Sigmoid colon (tissue), 7 donors: Measurements from ENCODE around the gene CIC. TPM values are rescaled to one million over a fixed set of nuclear protein-coding genes. Genes with fewer than 3 reads are reported as not detected.
A peak's percentile ranks its signal among the peaks of the same experiment; 100 is the strongest.

Experiments used
- DNase-seq: peaks from one replicate; pipeline ENCODE4 v3.0.0-alpha.2; 2019
- H3K27ac ChIP-seq, 4 donors: fragments of 200-600 bp; sonication (generic); one replicate each; pipeline ENCODE4 v1.5.1; 2016 to 2019; ENCODE audit warnings: mild to moderate bottlenecking in 1 of 4
- H3K27me3 ChIP-seq, 3 donors: fragments of 200-600 bp; sonication (generic); one replicate each; pipeline ENCODE4 v1.5.1; 2019; ENCODE audit warnings: mild to moderate bottlenecking in 1 of 3
- H3K36me3 ChIP-seq, 4 donors: fragments of 200-600 bp; sonication (generic); one replicate each; pipeline ENCODE4 v1.5.1; 2016 to 2019
- H3K4me1 ChIP-seq, 4 donors: fragments of 200-600 bp; sonication (generic); one replicate each; pipeline ENCODE4 v1.5.1; 2017 to 2019
- H3K4me3 ChIP-seq, 4 donors: fragments of 200-600 bp; sonication (generic); one replicate each; pipeline ENCODE4 v1.5.1; 2017 to 2019; ENCODE audit warnings: mild to moderate bottlenecking in 2 of 4, moderate library complexity in 1 of 4
- H3K9me3 ChIP-seq, 4 donors: fragments of 200-600 bp in 3 of 4; sonication (generic) in 3 of 4; one replicate each; pipeline versions ENCODE4 v1.5.1 to v1.6.1; 2013 to 2019
- EP300 ChIP-seq, 4 donors: sonication (generic); formaldehyde crosslinking; IDR thresholded peaks; one replicate each; pipeline ENCODE4 v1.6.1; 2017; ENCODE audit warnings: antibody characterized with exemption in 4 of 4
- POLR2A ChIP-seq, 2 donors: fragments of 450-650 bp; IDR thresholded peaks; one replicate each; pipeline ENCODE4 v1.6.1; 2016; ENCODE audit warnings: antibody characterized with exemption in 2 of 2, mild to moderate bottlenecking in 2 of 2, moderate library complexity in 2 of 2
- POLR2AphosphoS5 ChIP-seq, 4 donors: sonication (generic); formaldehyde crosslinking; IDR thresholded peaks; one replicate each; pipeline ENCODE4 v1.6.1; 2017; ENCODE audit warnings: antibody characterized with exemption in 4 of 4
- WGBS, 2 donors: extraction: QIAGEN DNeasy Blood & Tissue Kit; methylation state at CpG; one replicate each; pipeline ENCODE4 v1.1.7; 2013; 5-methylcytosine and 5-hydroxymethylcytosine counted together
- intact Hi-C: fragments of 100-400 bp; cut with DNase I; formaldehyde crosslinking; loops from one replicate; pipeline ENCODE4 v1.15.1; 2023
- polyA plus RNA-seq, 3 donors: library from polyadenylated mRNA; stranded (reverse); fragments of 200-250 nt; gene quantifications; one replicate each; pipeline ENCODE4 v1.2.3, GENCODE V29; 2013
- total RNA-seq, 4 donors: library from RNA; depleted of rRNA; stranded (reverse); fragments of >200 nt; gene quantifications; one replicate each; pipeline ENCODE4 v1.1.0, GENCODE V29; 2016
- TF ChIP-seq, protein P1 (sequence below), 4 experiments: fragments of 450-650 bp in 3 of 4; fragments of 200-600 bp in 1 of 4; IDR thresholded peaks; one replicate each; pipeline ENCODE4 v1.5.1; 2016 to 2019; ENCODE audit warnings: antibody characterized with exemption in 4 of 4, mild to moderate bottlenecking in 3 of 4, moderate library complexity in 2 of 4
- donor health status: healthy with polysubstance abuse.
- donor health status: Bipolar disorder and iron deficiency.
- donor health status: healthy.

CIC gene
- total and polyA plus RNA-seq, 7 donors = 8.4 to 42.1 (median 20.0) TPM

DNA sequence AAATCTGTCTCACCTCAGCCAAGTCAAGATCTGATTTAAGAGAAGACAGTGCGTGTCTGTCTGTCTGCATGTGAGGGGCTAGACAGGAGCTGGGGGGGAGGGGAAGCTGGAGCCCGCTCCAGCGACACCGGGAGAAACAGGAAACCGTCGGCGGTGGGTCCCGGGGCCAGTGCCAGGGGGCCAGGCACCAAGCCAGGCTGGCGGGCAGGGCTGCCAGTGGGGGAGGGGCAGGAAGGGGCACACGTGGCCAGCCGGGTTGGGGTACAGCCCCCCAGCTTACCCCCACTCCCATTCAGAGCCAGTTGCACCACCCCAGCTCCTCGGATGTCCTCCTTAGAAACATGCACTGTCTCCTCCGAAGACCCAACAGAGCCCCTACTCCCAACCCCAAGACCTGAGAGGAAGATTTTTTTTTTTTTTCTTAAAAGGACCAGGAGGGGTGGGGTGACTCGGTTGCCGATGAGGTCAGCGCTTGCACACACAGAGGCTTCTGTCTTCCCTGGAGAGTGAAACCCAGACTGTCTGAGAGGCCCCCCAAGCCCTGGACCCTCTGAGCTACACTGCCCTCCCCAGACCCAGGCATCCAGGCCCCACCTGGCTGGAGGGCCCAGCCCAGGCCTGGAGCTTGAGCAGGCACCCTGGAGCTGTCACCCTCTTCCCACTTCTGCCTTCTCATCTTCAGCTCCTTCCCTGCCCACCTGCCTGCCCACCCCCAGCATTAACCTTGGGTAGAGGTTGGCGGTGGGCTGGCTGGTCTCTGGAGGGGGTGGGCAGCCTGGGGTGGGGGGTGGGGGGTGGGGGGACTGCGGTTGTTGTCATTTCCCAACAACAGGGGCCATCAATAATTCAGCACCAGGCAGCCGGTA, 18.2 kb upstream of the CIC start:
- Histone ChIP-seq H3K36me3 (peaks cover 14 to 22% (median 17%) of the 10 kb centered on the region in 4 donors), H3K4me3 (peak overlapping the region in 3 of 4 donors; percentile 15 to 25 (median 20)), H3K9me3 (no peaks in the 10 kb centered on the region), H3K27ac (peak overlapping the region; percentile 99 to 100 (median 100)), H3K4me1 (peaks cover 0 to 67% (median 53%) of the 10 kb centered on the region in 4 donors), H3K27me3 (no peaks in the 10 kb centered on the region)
- TF ChIP-seq POLR2A (IDR thresholded peaks at IDR 0.05) (no peak), POLR2AphosphoS5 (IDR thresholded peaks at IDR 0.05) (no peak), EP300 (IDR thresholded peaks at IDR 0.05) (no peak)
- TF ChIP-seq, protein P1, sequence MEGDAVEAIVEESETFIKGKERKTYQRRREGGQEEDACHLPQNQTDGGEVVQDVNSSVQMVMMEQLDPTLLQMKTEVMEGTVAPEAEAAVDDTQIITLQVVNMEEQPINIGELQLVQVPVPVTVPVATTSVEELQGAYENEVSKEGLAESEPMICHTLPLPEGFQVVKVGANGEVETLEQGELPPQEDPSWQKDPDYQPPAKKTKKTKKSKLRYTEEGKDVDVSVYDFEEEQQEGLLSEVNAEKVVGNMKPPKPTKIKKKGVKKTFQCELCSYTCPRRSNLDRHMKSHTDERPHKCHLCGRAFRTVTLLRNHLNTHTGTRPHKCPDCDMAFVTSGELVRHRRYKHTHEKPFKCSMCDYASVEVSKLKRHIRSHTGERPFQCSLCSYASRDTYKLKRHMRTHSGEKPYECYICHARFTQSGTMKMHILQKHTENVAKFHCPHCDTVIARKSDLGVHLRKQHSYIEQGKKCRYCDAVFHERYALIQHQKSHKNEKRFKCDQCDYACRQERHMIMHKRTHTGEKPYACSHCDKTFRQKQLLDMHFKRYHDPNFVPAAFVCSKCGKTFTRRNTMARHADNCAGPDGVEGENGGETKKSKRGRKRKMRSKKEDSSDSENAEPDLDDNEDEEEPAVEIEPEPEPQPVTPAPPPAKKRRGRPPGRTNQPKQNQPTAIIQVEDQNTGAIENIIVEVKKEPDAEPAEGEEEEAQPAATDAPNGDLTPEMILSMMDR (IDR thresholded peaks at IDR 0.05) = no peak
- 33 to 64% methylated on average over 19 of the region's 19 CpGs for WGBS, 2 donors
- peak; percentile 80 for DNase-seq
- intact Hi-C loops = no loop called here

DNA sequence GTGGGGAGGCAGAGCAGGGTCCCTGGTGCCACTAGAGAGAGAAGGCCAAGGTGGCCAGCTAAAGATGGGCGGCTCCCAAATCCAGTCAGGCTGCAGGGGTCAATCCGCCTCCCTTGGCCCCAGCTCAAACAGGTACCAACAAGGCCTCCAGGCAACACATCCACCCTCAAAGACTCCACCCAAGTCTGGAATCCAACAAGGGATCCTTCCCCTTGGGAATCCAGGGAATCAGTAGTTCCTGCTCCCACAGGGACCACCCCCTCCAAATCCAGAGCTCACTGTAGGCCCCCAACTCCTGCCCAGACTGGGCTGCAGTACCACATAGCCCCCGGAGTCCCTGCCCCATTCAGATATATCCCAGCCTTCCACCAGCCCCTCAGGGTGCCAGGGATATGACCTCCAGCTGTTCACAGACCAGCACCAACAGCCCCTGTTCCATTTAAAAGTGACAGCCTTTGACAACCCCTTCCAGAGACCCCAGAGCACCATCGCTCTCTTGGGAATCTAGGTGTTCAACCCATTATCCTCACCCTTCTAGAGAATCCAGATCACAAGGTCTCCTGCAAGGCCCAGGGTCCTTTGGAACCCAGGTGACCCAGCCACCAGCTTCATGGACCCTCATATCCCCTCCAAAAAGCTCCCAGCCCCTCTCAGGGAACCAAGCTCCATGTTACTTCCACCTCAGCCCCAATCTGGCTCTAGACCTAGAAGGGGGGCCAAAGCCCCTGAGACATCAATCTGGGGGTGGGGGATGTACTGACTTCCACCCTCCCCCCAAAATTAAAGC, 17.3 kb upstream of the CIC start:
- Histone ChIP-seq H3K9me3 (no peaks in the 10 kb centered on the region), H3K4me1 (peaks cover 0 to 66% (median 51%) of the 10 kb centered on the region in 4 donors), H3K27ac (peak overlapping the region; percentile 99 to 100 (median 100)), H3K27me3 (no peaks in the 10 kb centered on the region), H3K36me3 (peaks cover 14 to 22% (median 17%) of the 10 kb centered on the region in 4 donors), H3K4me3 (peak overlapping the region in 3 of 4 donors; percentile 84 to 100 (median 97))
- DNase-seq = peak; percentile 69
- TF ChIP-seq EP300 (IDR thresholded peaks at IDR 0.05) (no peak), POLR2A (IDR thresholded peaks at IDR 0.05) (no peak), POLR2AphosphoS5 (IDR thresholded peaks at IDR 0.05) (no peak)
- TF ChIP-seq, protein P1 (IDR thresholded peaks at IDR 0.05) = no peak
- intact Hi-C loops = no loop called here
- WGBS, 2 donors = 82% methylated on average over 4 of the region's 4 CpGs

DNA sequence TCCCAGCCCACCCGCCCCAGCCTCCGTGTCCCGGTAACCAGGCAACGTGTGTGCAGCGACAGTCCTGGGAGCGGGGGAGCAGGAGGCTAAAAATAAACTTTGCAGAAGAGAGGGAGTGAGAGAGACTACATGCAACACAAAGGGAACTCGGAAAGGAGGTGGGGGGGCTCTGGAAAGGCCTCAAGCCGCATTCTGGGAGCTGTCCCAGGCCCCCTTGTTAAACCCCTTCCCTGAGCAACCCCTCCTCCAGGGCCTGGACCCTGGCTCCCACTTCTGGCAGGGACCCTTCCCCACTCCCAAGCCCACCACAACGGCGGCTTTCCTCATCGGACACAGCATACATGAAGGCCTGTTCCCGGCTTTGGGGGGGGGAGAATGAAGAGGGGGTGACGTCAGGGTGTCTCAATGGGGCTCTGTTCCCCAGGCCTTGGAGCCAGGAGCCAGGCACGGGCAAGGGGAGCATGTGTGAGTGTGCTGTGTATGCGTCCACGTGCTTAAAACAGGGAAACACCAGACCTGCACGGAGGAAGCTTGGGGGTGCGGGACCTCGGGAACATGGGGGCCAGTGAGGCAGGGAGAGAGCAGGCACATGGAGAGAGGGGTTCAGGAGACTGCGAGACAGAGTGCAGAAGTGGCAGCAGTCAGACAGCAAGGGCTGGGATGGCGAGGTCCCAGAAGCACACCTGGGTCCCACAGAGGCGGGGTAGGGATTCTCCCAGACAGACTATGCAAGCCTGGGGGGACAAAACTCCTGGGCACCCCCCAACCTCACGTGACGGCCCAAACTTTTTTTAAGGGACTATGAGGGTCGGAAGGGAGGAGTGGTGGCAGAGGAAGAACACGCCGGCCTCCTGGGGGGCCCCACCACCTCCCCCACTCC, 16.4 kb upstream of the CIC start:
- Histone ChIP-seq H3K4me1 (peaks cover 0 to 66% (median 51%) of the 10 kb centered on the region in 4 donors), H3K9me3 (no peaks in the 10 kb centered on the region), H3K4me3 (peak overlapping the region; percentile 84 to 100 (median 98)), H3K27me3 (no peaks in the 10 kb centered on the region), H3K27ac (peak overlapping the region; percentile 99 to 100 (median 100)), H3K36me3 (peaks cover 14 to 22% (median 17%) of the 10 kb centered on the region in 4 donors)
- DNase-seq = peak; percentile 91
- intact Hi-C loops = no loop called here
- TF ChIP-seq POLR2AphosphoS5 (IDR thresholded peaks at IDR 0.05) (peak in 3 of 4 donors; percentile 26 to 54 (median 37)), EP300 (IDR thresholded peaks at IDR 0.05) (no peak)
- TF ChIP-seq, protein P1 (IDR thresholded peaks at IDR 0.05) = no peak
- 16 to 31% methylated on average over 27 of the region's 27 CpGs for WGBS, 2 donors
